RWPE2 (cell line): ENCODE results near the gene AKAP6.

Source experiments
- ATAC-seq: fragments of 200-7000 bp; cut with Tn5 transposase; 3 replicates; pipeline ENCODE4 v1.9.1; 2021; ENCODE audit warnings: low read depth
- DNase-seq: peaks from one replicate; pipeline ENCODE4 v3.0.0-alpha.2; 2020; ENCODE audit warnings: low spot score
- H3K27ac ChIP-seq: fragments of 450-650 bp; 2 replicates; pipeline ENCODE4 v1.5.1; 2017; ENCODE audit warnings: mild to moderate bottlenecking; ENCODE audit not compliant: poor library complexity, severe bottlenecking
- H3K27me3 ChIP-seq: fragments of 250-450 bp; sonication (Bioruptor Pico); 2 replicates; pipeline ENCODE4 v1.5.1; 2021; ENCODE audit warnings: mild to moderate bottlenecking, moderate library complexity; ENCODE audit not compliant: insufficient read depth, poor library complexity, severe bottlenecking
- H3K36me3 ChIP-seq: fragments of 250-450 bp; sonication (Bioruptor Pico); 2 replicates; pipeline ENCODE4 v1.5.1; 2020; ENCODE audit warnings: low read depth, mild to moderate bottlenecking, moderate library complexity
- H3K4me1 ChIP-seq: fragments of 250-450 bp; sonication (Bioruptor Pico); 2 replicates; pipeline ENCODE4 v1.5.1; 2021; ENCODE audit warnings: mild to moderate bottlenecking, moderate library complexity; ENCODE audit not compliant: insufficient read depth, poor library complexity, severe bottlenecking
- H3K4me3 ChIP-seq: fragments of 250-450 bp; sonication (Bioruptor Pico); 2 replicates; pipeline ENCODE4 v1.5.1; 2021; ENCODE audit warnings: mild to moderate bottlenecking, moderate library complexity; ENCODE audit not compliant: severe bottlenecking
- H3K9me3 ChIP-seq: fragments of 250-450 bp; sonication (Bioruptor Pico); 2 replicates; pipeline ENCODE4 v1.5.1; 2021; ENCODE audit warnings: mild to moderate bottlenecking, moderate library complexity; ENCODE audit not compliant: severe bottlenecking
- CTCF ChIP-seq: fragments of 450-650 bp; IDR thresholded peaks from one replicate; pipeline ENCODE4 v1.5.1; 2017; ENCODE audit warnings: mild to moderate bottlenecking, moderate library complexity; ENCODE audit not compliant: poor library complexity, severe bottlenecking

AKAP6 gene

GRCh38 chr14:32764131-32764530, 435.0 kb downstream of the AKAP6 start:
- Histone ChIP-seq H3K36me3 (no peaks in the 10 kb centered on the region), H3K27ac (no peak overlapping the region), H3K27me3 (no peaks in the 10 kb centered on the region), H3K4me1 (no peaks in the 10 kb centered on the region), H3K9me3 (no peaks in the 10 kb centered on the region), H3K4me3 (no peak overlapping the region)
- DNase-seq (no peak), ATAC-seq (no peak)
- TF ChIP-seq CTCF = no peak

- no peaks in the 10 kb centered on the region for H3K27me3 ChIP-seq
- no peaks in the 10 kb centered on the region for H3K9me3 ChIP-seq
- H3K36me3 ChIP-seq = no peaks in the 10 kb centered on the region
- no peak overlapping the region for H3K27ac ChIP-seq
- no peak for TF ChIP-seq CTCF
- no peaks in the 10 kb centered on the region for H3K4me1 ChIP-seq
- H3K4me3 ChIP-seq = no peak overlapping the region
- ATAC-seq (no peak), DNase-seq (no peak)
Observed at GRCh38 chr14:32770422-32770821, 441.3 kb downstream of the AKAP6 start.

GRCh38 chr14:32774214-32774613, 445.1 kb downstream of the AKAP6 start:
- Histone ChIP-seq H3K4me3 (no peak overlapping the region), H3K27me3 (no peaks in the 10 kb centered on the region), H3K27ac (no peak overlapping the region), H3K36me3 (no peaks in the 10 kb centered on the region), H3K4me1 (no peaks in the 10 kb centered on the region), H3K9me3 (no peaks in the 10 kb centered on the region)
- DNase-seq = no peak
- TF ChIP-seq CTCF = no peak
- ATAC-seq = no peak

- ATAC-seq (no peak), DNase-seq (no peak)
- H3K4me1 ChIP-seq = no peaks in the 10 kb centered on the region
- TF ChIP-seq CTCF = no peak
- H3K27ac ChIP-seq = no peak overlapping the region
- no peaks in the 10 kb centered on the region for H3K27me3 ChIP-seq
- no peak overlapping the region for H3K4me3 ChIP-seq
- H3K9me3 ChIP-seq = no peaks in the 10 kb centered on the region
- H3K36me3 ChIP-seq = no peaks in the 10 kb centered on the region
Observed at GRCh38 chr14:32779840-32780239, 450.7 kb downstream of the AKAP6 start.

GRCh38 chr14:32784405-32784804, 455.3 kb downstream of the AKAP6 start:
- ATAC-seq = no peak

More at GRCh38 chr14:32784405-32784804, 455.3 kb downstream of the AKAP6 start:
- H3K4me1 ChIP-seq = no peaks in the 10 kb centered on the region
- no peak for TF ChIP-seq CTCF
- H3K9me3 ChIP-seq = no peaks in the 10 kb centered on the region
- no peak overlapping the region for H3K4me3 ChIP-seq
- no peak overlapping the region for H3K27ac ChIP-seq
- no peaks in the 10 kb centered on the region for H3K27me3 ChIP-seq
- no peaks in the 10 kb centered on the region for H3K36me3 ChIP-seq
- DNase-seq = no peak
